Mesenchymal stem cell (in vitro differentiated cells and primary cell): ENCODE data around the gene KYAT1.

ENCODE experiments used
- DNase-seq: peaks from one replicate; pipeline ENCODE4 v3.0.0-alpha.2; 2013
- H2AFZ ChIP-seq: one replicate; pipeline ENCODE4 v1.6.1; 2013; ENCODE audit warnings: low read depth, mild to moderate bottlenecking, control low read depth, inconsistent platforms, low read length, moderate library complexity
- H2AK5ac ChIP-seq: 2 replicates; pipeline ENCODE4 v1.6.1; 2013; ENCODE audit warnings: low read length, moderate library complexity, mild to moderate bottlenecking, inconsistent platforms; ENCODE audit not compliant: severe bottlenecking
- H2BK120ac ChIP-seq: one replicate; pipeline ENCODE4 v1.6.1; 2013; ENCODE audit warnings: low read depth, mild to moderate bottlenecking, inconsistent platforms, low read length, moderate library complexity
- H2BK12ac ChIP-seq, 2 experiments: one replicate each; pipeline ENCODE4 v1.6.1; 2013; ENCODE audit warnings: inconsistent platforms in 2 of 2, low read length in 2 of 2, mild to moderate bottlenecking in 2 of 2, moderate library complexity in 2 of 2, control low read depth in 1 of 2
- H2BK15ac ChIP-seq: one replicate; pipeline ENCODE4 v1.6.1; 2013; ENCODE audit warnings: mild to moderate bottlenecking, low read depth, inconsistent platforms; ENCODE audit not compliant: poor library complexity, severe bottlenecking
- H2BK5ac ChIP-seq: 2 replicates; pipeline ENCODE4 v1.6.1; 2013; ENCODE audit warnings: low read depth, mild to moderate bottlenecking, low read length, control low read depth, inconsistent platforms; ENCODE audit not compliant: poor library complexity, severe bottlenecking
- H3K14ac ChIP-seq, 2 experiments: one replicate each; pipeline ENCODE4 v1.6.1; 2013; ENCODE audit warnings: inconsistent platforms in 2 of 2, low read length in 2 of 2, control low read depth in 1 of 2, mild to moderate bottlenecking in 1 of 2, moderate library complexity in 1 of 2
- H3K18ac ChIP-seq, 2 experiments: one replicate each; pipeline ENCODE4 v1.6.1; 2013; ENCODE audit warnings: inconsistent platforms in 2 of 2, low read length in 2 of 2, control low read depth in 1 of 2, low read depth in 1 of 2, mild to moderate bottlenecking in 1 of 2
- H3K23ac ChIP-seq, 2 experiments: one replicate each; pipeline ENCODE4 v1.6.1; 2013; ENCODE audit warnings: inconsistent platforms in 2 of 2, low read length in 2 of 2, mild to moderate bottlenecking in 2 of 2, moderate library complexity in 2 of 2, control low read depth in 1 of 2
- H3K27ac ChIP-seq: 2 replicates; pipeline ENCODE4 v1.5.1; 2013; ENCODE audit warnings: mild to moderate bottlenecking, moderate library complexity, low read length, control low read depth, inconsistent platforms; ENCODE audit not compliant: poor library complexity, severe bottlenecking
- H3K27me3 ChIP-seq, 2 experiments: 2 replicates each; pipeline versions ENCODE4 v1.6.1 to v1.7.0; 2013; ENCODE audit warnings: low read length in 2 of 2, mild to moderate bottlenecking in 2 of 2, moderate library complexity in 2 of 2, control low read depth in 1 of 2, inconsistent platforms in 1 of 2; ENCODE audit not compliant: control insufficient read depth in 1 of 2, insufficient read depth in 1 of 2
- H3K36me3 ChIP-seq, 2 experiments: 2 replicates each; pipeline versions ENCODE4 v1.6.1 to v1.7.0; 2013; ENCODE audit warnings: low read length in 2 of 2, control low read depth in 1 of 2, inconsistent platforms in 1 of 2, low read depth in 1 of 2, mild to moderate bottlenecking in 1 of 2; ENCODE audit not compliant: insufficient read depth in 2 of 2, control insufficient read depth in 1 of 2
- H3K4ac ChIP-seq, 2 experiments: one replicate each; pipeline ENCODE4 v1.6.1; 2013; ENCODE audit warnings: inconsistent platforms in 2 of 2, low read length in 2 of 2, mild to moderate bottlenecking in 2 of 2, moderate library complexity in 2 of 2, control low read depth in 1 of 2, low read depth in 1 of 2
- H3K4me1 ChIP-seq: 2 replicates; pipeline ENCODE4 v1.6.1; 2013; ENCODE audit warnings: low read depth, low read length, control low read depth; ENCODE audit not compliant: control insufficient read depth, insufficient read depth
- H3K4me2 ChIP-seq: 2 replicates; pipeline ENCODE4 v1.6.1; 2013; ENCODE audit warnings: low read length, mild to moderate bottlenecking, inconsistent platforms; ENCODE audit not compliant: poor library complexity, severe bottlenecking
- H3K4me3 ChIP-seq, 2 experiments: 2 replicates each; pipeline versions ENCODE4 v1.5.1 to v1.7.0; 2013; ENCODE audit warnings: low read length in 2 of 2, mild to moderate bottlenecking in 2 of 2, control low read depth in 1 of 2, low read depth in 1 of 2; ENCODE audit not compliant: insufficient read depth in 1 of 2
- H3K79me1 ChIP-seq: replicated peaks from 2 replicates; pipeline ENCODE4 v1.6.1; 2013; ENCODE audit warnings: mild to moderate bottlenecking, control low read depth, low read length, inconsistent platforms; ENCODE audit not compliant: poor library complexity, severe bottlenecking
- H3K9ac ChIP-seq: 2 replicates; pipeline ENCODE4 v1.7.0; 2013; ENCODE audit warnings: mild to moderate bottlenecking, low read length, moderate library complexity
- H3K9me3 ChIP-seq: 2 replicates; pipeline ENCODE4 v1.7.0; 2013; ENCODE audit warnings: mild to moderate bottlenecking, low read length; ENCODE audit not compliant: control insufficient read depth
- H4K8ac ChIP-seq: one replicate; pipeline ENCODE4 v1.6.1; 2013; ENCODE audit warnings: inconsistent platforms, mild to moderate bottlenecking, low read length, moderate library complexity
- H4K91ac ChIP-seq: one replicate; pipeline ENCODE4 v1.6.1; 2013; ENCODE audit warnings: mild to moderate bottlenecking, low read length, inconsistent platforms
- WGBS: methylation state at CpG from one replicate; pipeline ENCODE4 v1.1.7; 2013; ENCODE audit warnings: mixed read lengths; 5-methylcytosine and 5-hydroxymethylcytosine counted together

KYAT1 gene

DNA sequence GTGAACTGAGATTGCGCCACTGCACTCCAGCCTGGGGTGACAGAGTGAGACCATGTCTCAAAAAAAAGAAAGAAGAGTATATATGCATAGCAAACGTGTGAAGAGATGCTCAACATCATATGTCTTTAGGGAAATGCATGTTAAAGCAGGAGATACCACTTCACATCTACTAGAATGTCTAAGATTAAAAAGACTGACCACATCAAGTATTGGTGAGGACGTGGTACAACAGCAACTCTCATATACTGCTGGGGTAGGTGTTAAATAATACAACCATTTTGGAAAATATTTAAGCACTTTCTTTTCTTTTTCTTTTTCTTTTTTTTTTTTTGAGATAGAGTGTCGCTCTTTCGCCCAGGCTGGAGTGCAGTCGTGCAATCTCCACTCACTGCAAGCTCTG is 96.3 kb downstream of the KYAT1 start:
- H3K79me1 ChIP-seq, result peaks cover 7% of the 10 kb centered on the region
- H2BK120ac ChIP-seq, result no peak overlapping the region
- H4K8ac ChIP-seq, result no peak overlapping the region
- H2BK12ac ChIP-seq, result no peak overlapping the region
- no peak for DNase-seq
- no peak overlapping the region for H3K9ac ChIP-seq
- H3K4me3 ChIP-seq, result no peak overlapping the region
- H3K36me3 ChIP-seq, result peaks cover 6 to 10% of the 10 kb centered on the region in 2 experiments
- no peak overlapping the region for H3K14ac ChIP-seq
- 96% methylated on average over 4 of the region's 6 CpGs for WGBS
- H2AK5ac ChIP-seq, result no peak overlapping the region
- H3K23ac ChIP-seq, result no peak overlapping the region
- H3K9me3 ChIP-seq, result no peaks in the 10 kb centered on the region
- H3K4me2 ChIP-seq, result no peak overlapping the region
- H3K4me1 ChIP-seq, result peaks cover 14% of the 10 kb centered on the region
- no peak overlapping the region for H3K27ac ChIP-seq
- no peak overlapping the region for H3K4ac ChIP-seq
- no peak overlapping the region for H2BK5ac ChIP-seq
- no peak overlapping the region for H3K18ac ChIP-seq
- H3K27me3 ChIP-seq, result no peaks in the 10 kb centered on the region
- no peak overlapping the region for H2AFZ ChIP-seq
- no peak overlapping the region for H4K91ac ChIP-seq
- no peak overlapping the region for H2BK15ac ChIP-seq
